Activated CD4-positive, alpha-beta T cell treated with anti-CD3 and anti-CD28 coated beads, Interleukin-2, amount 10 ng/mL, durations not matched to agents 7 days and 5 days (primary cell): ENCODE results near the gene ATAD1. TPM values are rescaled to one million over a fixed set of nuclear protein-coding genes. Genes with fewer than 3 reads are reported as not detected.
"Not testable (repeated sequence)": the region's sequence is repeated elsewhere in the genome, so short reads cannot be mapped to it uniquely, and the experiment has no call there.

Experiments used
- CTCF ChIA-PET: fragments of 350-600 bp; sonication (Branson Sonifier 250); formaldehyde crosslinking; loops from one replicate; lab custom pipeline; 2021; ENCODE audit warnings: antibody characterized with exemption; lab: Charles Lee
- POLR2A ChIA-PET: fragments of 350-600 bp; sonication (Branson Sonifier 250); formaldehyde crosslinking; loops from one replicate; lab custom pipeline; 2021; ENCODE audit warnings: antibody characterized with exemption; lab: Charles Lee
- DNase-seq: peaks from one replicate; pipeline ENCODE4 v3.0.0-alpha.2; 2020
- H3K27ac Mint-ChIP-seq: one replicate; pipeline ENCODE4 v1.8.0; 2021; ENCODE audit warnings: mild to moderate bottlenecking, moderate library complexity, mixed read lengths
- H3K27me3 Mint-ChIP-seq: one replicate; pipeline ENCODE4 v1.8.0; 2021; ENCODE audit warnings: mixed read lengths
- H3K36me3 Mint-ChIP-seq: one replicate; pipeline ENCODE4 v1.8.0; 2021; ENCODE audit warnings: low read depth, mixed read lengths
- H3K4me1 Mint-ChIP-seq: one replicate; pipeline ENCODE4 v1.8.0; 2021; ENCODE audit warnings: mixed read lengths
- H3K4me3 Mint-ChIP-seq: one replicate; pipeline ENCODE4 v1.8.0; 2021; ENCODE audit warnings: mild to moderate bottlenecking, moderate library complexity, mixed read lengths
- H3K9me3 Mint-ChIP-seq: one replicate; pipeline ENCODE4 v1.8.0; 2021; ENCODE audit warnings: mixed read lengths
- total RNA-seq, 2 experiments: library from RNA; stranded (reverse); gene quantifications; one replicate each; pipeline ENCODE4 v1.2.3, GENCODE V29; 2021

The ATAD1 gene
- total RNA-seq, 2 experiments from 2014 or later = 42.9 to 45.9 TPM

- Mint-ChIP-seq H3K4me1 (peaks cover 26% of the 10 kb centered on the region), H3K36me3 (peaks cover 16% of the 10 kb centered on the region), H3K9me3 (no peaks in the 10 kb centered on the region), H3K27ac (peak overlapping the region; percentile 97), H3K4me3 (peak overlapping the region; percentile 95), H3K27me3 (no peaks in the 10 kb centered on the region)
- POLR2A ChIA-PET = no interaction called here
- no peak for DNase-seq
- CTCF ChIA-PET = interaction anchor here (0.8 to 2.3 kb wide), 4 partner anchors 8 to 692 kb away, joined by 3 to 14 read pairs (median 6); no protein-coding TSS in a partner anchor
Observed at GRCh38 chr10:87860816-87861403, 42.9 kb upstream of the ATAD1 start.

GRCh38 chr10:87860156-87860795, 42.2 kb upstream of the ATAD1 start:
- peak overlapping the region; percentile 60 for H3K27ac Mint-ChIP-seq

GRCh38 chr10:87855665-87856064, 37.6 kb upstream of the ATAD1 start:
- H3K27ac Mint-ChIP-seq, DNase-seq, POLR2A ChIA-PET, CTCF ChIA-PET, H3K4me3 Mint-ChIP-seq, H3K27me3 Mint-ChIP-seq, H3K36me3 Mint-ChIP-seq, H3K9me3 Mint-ChIP-seq: not testable (repeated sequence)
- peaks cover 28% of the 10 kb centered on the region for H3K4me1 Mint-ChIP-seq

More at GRCh38 chr10:87860156-87860795, 42.2 kb upstream of the ATAD1 start:
- peaks cover 31% of the 10 kb centered on the region for H3K4me1 Mint-ChIP-seq
- ChIA-PET POLR2A (no interaction called here), CTCF (interaction anchor here (1.4 kb wide), 1 partner anchor 8 kb away, joined by 6 read pairs; no protein-coding TSS in a partner anchor)
- H3K27me3 Mint-ChIP-seq = no peaks in the 10 kb centered on the region
- H3K9me3 Mint-ChIP-seq = peaks cover 2% of the 10 kb centered on the region
- H3K36me3 Mint-ChIP-seq = peaks cover 9% of the 10 kb centered on the region
- no peak overlapping the region for H3K4me3 Mint-ChIP-seq
- peak; percentile 43 for DNase-seq

GRCh38 chr10:87855247-87855646, 37.2 kb upstream of the ATAD1 start:
- CTCF ChIA-PET = not testable (repeated sequence)

GRCh38 chr10:87852089-87852488, 34.1 kb upstream of the ATAD1 start:
- peaks cover 2% of the 10 kb centered on the region for H3K9me3 Mint-ChIP-seq
- no peak overlapping the region for H3K4me3 Mint-ChIP-seq
- DNase-seq = no peak
- H3K27me3 Mint-ChIP-seq = peaks cover 7% of the 10 kb centered on the region
- no peak overlapping the region for H3K27ac Mint-ChIP-seq
- no peaks in the 10 kb centered on the region for H3K36me3 Mint-ChIP-seq
- peaks cover 24% of the 10 kb centered on the region for H3K4me1 Mint-ChIP-seq
- ChIA-PET CTCF (interaction anchor here (2.1 kb wide), 1 partner anchor 9 kb away, joined by 6 read pairs; no protein-coding TSS in a partner anchor), POLR2A (interaction anchor here (0.7 kb wide), 1 partner anchor 260 kb away, joined by 3 read pairs; no protein-coding TSS in a partner anchor)

More at GRCh38 chr10:87855247-87855646, 37.2 kb upstream of the ATAD1 start:
- H3K27ac Mint-ChIP-seq, H3K36me3 Mint-ChIP-seq, H3K4me3 Mint-ChIP-seq, H3K9me3 Mint-ChIP-seq, H3K27me3 Mint-ChIP-seq, POLR2A ChIA-PET, DNase-seq: not testable (repeated sequence)
- peaks cover 25% of the 10 kb centered on the region for H3K4me1 Mint-ChIP-seq

GRCh38 chr10:87850742-87851205, 32.7 kb upstream of the ATAD1 start:
- peaks cover 2% of the 10 kb centered on the region for H3K9me3 Mint-ChIP-seq
- ChIA-PET POLR2A (no interaction called here), CTCF (interaction anchor here (0.9 to 1.1 kb wide), 3 partner anchors 11 to 541 kb away, joined by 3 to 5 read pairs (median 3); no protein-coding TSS in a partner anchor)
- peaks cover 23% of the 10 kb centered on the region for H3K4me1 Mint-ChIP-seq
- DNase-seq = peak; percentile 71
- H3K27me3 Mint-ChIP-seq = peaks cover 7% of the 10 kb centered on the region
- no peak overlapping the region for H3K27ac Mint-ChIP-seq
- no peak overlapping the region for H3K4me3 Mint-ChIP-seq
- H3K36me3 Mint-ChIP-seq = no peaks in the 10 kb centered on the region

GRCh38 chr10:87849001-87849400, 31.0 kb upstream of the ATAD1 start:
- POLR2A ChIA-PET = no interaction called here
- no peaks in the 10 kb centered on the region for H3K36me3 Mint-ChIP-seq
- H3K4me3 Mint-ChIP-seq = no peak overlapping the region
- H3K27ac Mint-ChIP-seq = no peak overlapping the region
- no peak for DNase-seq
- H3K27me3 Mint-ChIP-seq = peaks cover 7% of the 10 kb centered on the region
- CTCF ChIA-PET = interaction anchor here (0.5 kb wide), 1 partner anchor 66 kb away, joined by 4 read pairs; no protein-coding TSS in a partner anchor
- no peaks in the 10 kb centered on the region for H3K9me3 Mint-ChIP-seq
- peaks cover 14% of the 10 kb centered on the region for H3K4me1 Mint-ChIP-seq

- no peak overlapping the region for H3K4me3 Mint-ChIP-seq
- H3K27me3 Mint-ChIP-seq = peaks cover 7% of the 10 kb centered on the region
- CTCF ChIA-PET = interaction anchor here (0.6 kb wide), 1 partner anchor 834 kb away, joined by 3 read pairs; no protein-coding TSS in a partner anchor
- POLR2A ChIA-PET = no interaction called here
- no peak for DNase-seq
- H3K36me3 Mint-ChIP-seq = no peaks in the 10 kb centered on the region
- H3K9me3 Mint-ChIP-seq = no peaks in the 10 kb centered on the region
- H3K4me1 Mint-ChIP-seq = peaks cover 18% of the 10 kb centered on the region
- no peak overlapping the region for H3K27ac Mint-ChIP-seq
Observed at GRCh38 chr10:87847550-87847949, 29.5 kb upstream of the ATAD1 start.

- H3K9me3 Mint-ChIP-seq, H3K27me3 Mint-ChIP-seq, DNase-seq, POLR2A ChIA-PET, H3K4me3 Mint-ChIP-seq, H3K27ac Mint-ChIP-seq, H3K36me3 Mint-ChIP-seq: not testable (repeated sequence)
- CTCF ChIA-PET = interaction anchor here (0.6 to 1.5 kb wide), 4 partner anchors 25 to 1326 kb away, joined by 3 to 6 read pairs (median 4); no protein-coding TSS in a partner anchor
- H3K4me1 Mint-ChIP-seq = peaks cover 21% of the 10 kb centered on the region
Observed at GRCh38 chr10:87846711-87847110, 28.7 kb upstream of the ATAD1 start.

GRCh38 chr10:87846023-87846422, 28.0 kb upstream of the ATAD1 start:
- Mint-ChIP-seq H3K9me3 (no peaks in the 10 kb centered on the region), H3K36me3 (peaks cover 3% of the 10 kb centered on the region), H3K4me3 (no peak overlapping the region), H3K27me3 (peaks cover 7% of the 10 kb centered on the region), H3K27ac (no peak overlapping the region), H3K4me1 (peaks cover 17% of the 10 kb centered on the region)
- POLR2A ChIA-PET = no interaction called here
- CTCF ChIA-PET = interaction anchor here (0.6 to 1.5 kb wide), 4 partner anchors 24 to 1327 kb away, joined by 3 to 6 read pairs (median 4); no protein-coding TSS in a partner anchor
- DNase-seq = no peak

- no peak for DNase-seq
- Mint-ChIP-seq H3K4me3 (no peak overlapping the region), H3K9me3 (no peaks in the 10 kb centered on the region), H3K4me1 (peaks cover 13% of the 10 kb centered on the region), H3K27me3 (peaks cover 7% of the 10 kb centered on the region), H3K27ac (no peak overlapping the region), H3K36me3 (peaks cover 3% of the 10 kb centered on the region)
- ChIA-PET CTCF (interaction anchor here (0.7 to 1.5 kb wide), 2 partner anchors 18 to 23 kb away, joined by 3 read pairs; no protein-coding TSS in a partner anchor), POLR2A (no interaction called here)
Observed at GRCh38 chr10:87845624-87845998, 27.6 kb upstream of the ATAD1 start.

- no peaks in the 10 kb centered on the region for H3K9me3 Mint-ChIP-seq
- no peak for DNase-seq
Observed at GRCh38 chr10:87844837-87845623, 27.0 kb upstream of the ATAD1 start.

More at GRCh38 chr10:87844837-87845623, 27.0 kb upstream of the ATAD1 start:
- H3K36me3 Mint-ChIP-seq = peaks cover 3% of the 10 kb centered on the region
- no peak overlapping the region for H3K27ac Mint-ChIP-seq
- no peak overlapping the region for H3K4me3 Mint-ChIP-seq
- H3K4me1 Mint-ChIP-seq = peaks cover 10% of the 10 kb centered on the region
- ChIA-PET POLR2A (no interaction called here), CTCF (interaction anchor here (0.7 to 1.5 kb wide), 2 partner anchors 18 to 23 kb away, joined by 3 read pairs; no protein-coding TSS in a partner anchor)
- H3K27me3 Mint-ChIP-seq = peaks cover 7% of the 10 kb centered on the region
